D721Med (cell line): ENCODE measurements around the gene ABHD1.

Experiments used
- DNase-seq: peaks from one replicate; pipeline ENCODE4 v3.0.0; 2011; ENCODE audit warnings: low spot score; ENCODE audit not compliant: insufficient read length
- FAIRE-seq: peaks from 2 replicates; lab custom pipeline; 2011; peaks lifted over from hg19 to GRCh38; lab: Jason Lieb, UNC
- CTCF ChIP-seq: IDR thresholded peaks from 2 replicates; pipeline ENCODE4 v1.5.1; 2012; ENCODE audit warnings: mild to moderate bottlenecking, control low read depth; ENCODE audit not compliant: insufficient read depth; ENCODE audit errors: missing control alignments

Gene ABHD1

DNA sequence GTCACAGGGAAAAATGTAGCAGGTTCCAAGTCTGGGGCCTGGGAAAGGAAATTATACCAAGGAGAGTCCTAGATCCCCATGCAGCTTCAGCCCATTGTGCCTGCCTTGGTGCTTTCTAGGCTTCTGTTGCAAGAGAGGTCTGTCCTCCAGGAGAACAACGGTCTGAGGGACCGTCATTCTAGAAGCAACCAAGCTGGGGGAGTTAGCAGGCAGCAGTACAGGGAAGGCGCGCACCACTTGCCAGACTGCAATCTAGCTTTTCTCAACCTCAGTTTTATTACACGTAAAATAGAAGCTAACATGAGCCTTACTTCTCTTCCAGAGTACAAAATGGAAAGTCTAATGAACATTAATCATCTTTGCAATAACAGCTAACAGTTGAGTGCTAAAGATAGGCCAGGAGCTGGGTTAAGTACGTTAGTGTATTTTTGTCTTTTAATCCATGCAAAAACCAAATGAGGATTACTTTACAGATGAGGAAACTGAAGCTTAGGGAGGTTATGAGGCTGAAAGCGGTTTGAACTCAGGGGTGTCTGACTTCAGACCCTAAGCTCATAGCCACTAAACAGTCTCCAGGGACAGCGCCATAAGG is 27.1 kb downstream of the ABHD1 start:
- TF ChIP-seq CTCF: no peak
- no peak for FAIRE-seq

GRCh38 chr2:27152102-27152795 is 28.6 kb downstream of the ABHD1 start:
- FAIRE-seq: no peak

More for the DNA sequence above, 27.1 kb downstream of the ABHD1 start:
- no peak for DNase-seq

GRCh38 chr2:27152796-27153464 is 29.3 kb downstream of the ABHD1 start:
- FAIRE-seq: no peak
- TF ChIP-seq CTCF: no peak
- DNase-seq: no peak

More at GRCh38 chr2:27152102-27152795, 28.6 kb downstream of the ABHD1 start:
- TF ChIP-seq CTCF: no peak
- DNase-seq: no peak

- FAIRE-seq: no peak
- DNase-seq: no peak
- no peak for TF ChIP-seq CTCF
These were observed 30.9 kb downstream of the ABHD1 start for GRCh38 chr2:27154488-27154887.

GRCh38 chr2:27155069-27155520 is 31.5 kb downstream of the ABHD1 start:
- DNase-seq: no peak
- FAIRE-seq: no peak
- no peak for TF ChIP-seq CTCF

GRCh38 chr2:27158468-27158867 is 34.9 kb downstream of the ABHD1 start:
- no peak for TF ChIP-seq CTCF
- no peak for FAIRE-seq
- DNase-seq: peak; percentile 2
